ENCODE data around the gene VENTX.

The VENTX gene

DNA sequence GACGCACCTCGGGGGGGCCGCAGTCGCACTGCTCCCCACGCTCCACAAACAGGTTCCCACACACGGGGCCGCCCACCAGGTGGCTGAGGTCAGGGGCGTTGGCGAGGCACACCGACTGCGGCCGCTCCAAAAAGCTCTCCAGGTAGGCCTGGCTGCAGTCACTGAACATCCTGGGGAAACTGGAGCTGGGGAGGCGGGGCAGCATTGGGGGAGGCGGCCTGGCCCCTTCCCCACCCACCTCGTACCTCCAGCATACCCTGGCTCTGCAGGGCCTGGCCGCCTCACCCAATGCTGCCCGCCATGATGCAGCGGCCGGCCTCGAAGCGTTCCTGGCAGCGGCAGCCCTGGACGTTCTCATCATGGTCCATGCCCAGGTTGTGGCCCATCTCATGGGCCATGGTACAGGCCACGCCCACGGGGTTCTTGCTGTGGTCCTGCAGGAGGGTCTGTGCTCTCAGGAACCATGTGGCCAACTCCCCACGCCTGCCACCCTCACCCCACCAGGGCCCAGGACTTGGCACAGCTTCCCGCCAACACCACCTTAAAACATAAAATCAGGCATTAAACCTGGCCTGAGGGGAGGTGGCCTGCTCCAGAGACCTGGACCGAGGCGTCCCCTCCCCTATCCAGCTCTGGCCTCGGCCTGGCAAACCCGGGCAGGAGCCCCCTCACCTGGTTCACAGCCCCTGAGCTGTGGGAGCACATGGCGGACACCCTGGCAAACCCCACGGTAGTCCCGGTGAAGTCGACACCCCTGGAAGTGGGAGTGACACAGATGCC is 34.1 kb downstream of the VENTX start:
- no peak for DNase-seq (ENCODE audit: low read depth in 1 of 2, low spot score in 1 of 2)

DNA sequence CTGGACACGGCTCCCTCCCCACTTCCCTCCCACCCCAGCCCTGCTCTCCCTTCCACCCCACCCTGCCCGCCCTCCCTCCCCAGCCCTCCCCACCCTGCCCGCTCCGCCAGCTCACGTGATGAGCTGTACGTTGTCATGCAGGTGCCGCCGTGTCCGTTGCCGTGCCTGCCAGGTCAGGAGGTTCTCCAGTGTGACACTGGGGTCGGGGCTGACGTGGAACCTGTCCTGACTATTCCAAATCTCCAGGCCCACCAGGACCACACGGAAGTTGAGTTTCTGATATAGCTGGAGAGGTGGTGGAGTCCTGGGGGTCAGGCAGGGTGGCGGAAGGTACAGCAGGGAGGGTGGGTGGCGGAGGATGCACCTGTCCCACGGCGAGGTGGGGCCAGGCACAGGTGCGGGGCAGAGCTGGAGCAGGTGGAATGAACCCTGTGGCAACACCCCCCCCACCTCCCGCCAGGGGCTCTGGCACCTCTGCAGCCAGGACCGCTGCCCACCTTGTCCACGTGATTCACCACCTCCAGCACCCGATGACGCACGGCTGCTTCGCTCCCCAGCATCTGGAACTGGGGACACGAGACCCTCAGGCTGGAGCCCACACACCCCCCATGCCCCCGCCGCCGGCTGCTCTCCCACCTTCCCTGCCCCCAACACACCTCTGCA is 34.8 kb downstream of the VENTX start:
- no peak for DNase-seq (ENCODE audit: low read depth in 1 of 2, low spot score in 1 of 2)

GRCh38 chr10:133272964-133273420 is 35.3 kb downstream of the VENTX start:
- DNase-seq (ENCODE audit: low read depth in 1 of 2, low spot score in 1 of 2), result no peak

DNA sequence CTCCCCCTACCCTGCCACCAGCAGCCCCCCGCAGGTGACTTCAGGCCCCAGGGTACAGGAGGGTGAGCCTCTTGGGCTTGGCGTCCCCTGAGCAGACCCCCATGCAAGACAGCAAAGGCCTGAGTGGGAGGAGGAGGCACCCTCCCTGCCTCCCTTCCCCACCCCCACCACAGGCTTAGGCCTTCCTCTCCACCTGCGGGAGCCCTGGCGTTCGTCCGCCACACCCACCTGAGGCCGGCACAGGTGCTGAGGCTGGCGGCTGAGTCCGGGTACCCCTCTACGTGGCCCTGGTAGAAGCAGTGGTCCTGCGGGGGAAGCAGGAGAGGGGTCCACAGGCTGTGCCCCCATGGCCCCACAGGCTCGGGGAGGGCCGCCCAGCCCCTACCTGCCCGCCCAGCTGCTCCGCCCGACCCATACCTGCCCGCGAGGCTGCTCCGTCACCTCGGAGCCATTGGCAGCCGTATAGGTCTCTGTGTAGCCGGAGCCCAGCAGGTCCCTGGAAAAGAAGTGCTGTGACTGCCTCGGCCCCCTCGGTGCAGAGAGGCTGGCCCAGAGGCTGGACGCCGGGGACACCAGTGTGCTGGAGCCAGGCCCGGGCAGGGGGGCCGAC is 36.0 kb downstream of the VENTX start:
- DNase-seq (ENCODE audit: low read depth in 1 of 2, low spot score in 1 of 2), result no peak

DNA sequence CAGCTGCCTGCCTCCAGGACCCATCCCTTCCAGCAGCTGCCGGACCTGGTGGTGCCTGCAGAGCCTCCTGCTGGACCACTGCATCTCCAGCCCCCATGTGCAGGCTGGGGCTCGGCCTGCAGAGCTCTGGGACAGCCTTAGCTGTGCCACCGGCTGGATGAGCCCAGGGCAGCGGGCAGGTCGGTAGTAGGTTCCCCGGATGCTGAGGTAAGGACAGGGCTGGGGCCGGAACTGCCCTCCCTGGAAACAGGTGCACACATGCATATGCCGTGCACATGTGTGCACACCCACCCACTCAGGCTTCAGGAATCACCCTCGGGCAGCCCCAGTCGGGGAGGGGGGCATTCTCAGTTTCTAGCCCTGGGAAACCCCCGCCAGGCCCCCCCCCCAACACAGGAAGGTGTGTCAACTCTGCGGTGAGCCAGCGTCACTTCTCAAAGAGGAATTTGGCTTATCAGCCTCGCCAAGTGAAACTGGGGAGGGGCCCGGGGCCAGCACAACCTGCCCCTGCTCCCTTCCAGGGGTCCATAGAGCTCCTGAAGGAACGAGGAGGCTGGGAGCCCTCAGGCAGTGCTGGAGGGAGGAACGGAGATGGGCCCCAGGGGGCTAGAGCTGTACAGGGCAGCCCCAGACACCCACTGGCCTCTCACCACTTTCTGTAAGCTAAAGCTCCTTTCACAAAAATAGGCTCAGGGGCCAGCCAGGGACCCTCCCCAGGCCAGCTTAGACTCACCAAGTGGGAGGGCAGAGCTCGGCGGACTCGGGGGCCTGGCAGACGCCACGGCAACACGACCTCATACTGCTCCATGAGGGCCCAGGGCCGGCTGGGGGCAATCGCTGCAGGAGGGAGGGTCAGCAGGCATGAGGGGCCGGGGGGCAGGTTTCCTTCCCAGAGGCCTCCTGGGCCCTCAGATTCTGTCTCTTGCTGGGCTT is 37.4 kb downstream of the VENTX start:
- DNase-seq (ENCODE audit: low read depth in 1 of 2, low spot score in 1 of 2), result peak; percentile 72 to 84

DNA sequence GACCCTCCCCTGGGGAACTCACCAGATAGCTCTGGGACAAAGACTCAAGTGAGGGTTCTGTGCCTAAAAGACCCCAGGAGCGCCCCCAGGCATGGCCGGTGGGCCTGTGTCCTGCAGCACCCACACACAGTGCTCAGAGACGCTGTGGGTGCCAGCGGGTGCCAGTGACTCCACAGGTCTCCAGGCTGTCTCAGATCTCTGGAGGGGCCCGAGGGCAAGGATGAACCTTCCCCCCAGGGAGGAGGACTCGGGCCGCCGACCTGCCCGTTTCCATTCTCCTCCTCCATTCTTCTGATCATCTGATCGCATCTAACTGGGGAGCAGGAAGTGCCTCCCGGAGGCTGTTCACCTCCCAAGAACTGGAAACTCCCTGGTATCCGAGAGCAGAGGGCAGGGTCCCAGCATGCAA is 38.0 kb downstream of the VENTX start:
- DNase-seq (ENCODE audit: low read depth in 1 of 2, low spot score in 1 of 2), result no peak

GRCh38 chr10:133276100-133276434 is 38.4 kb downstream of the VENTX start:
- no peak for DNase-seq (ENCODE audit: low read depth in 1 of 2, low spot score in 1 of 2)

GRCh38 chr10:133276435-133277201 is 39.0 kb downstream of the VENTX start, which contains the start of gene ADAM8:
TSS of gene ADAM8 (minus strand) at chr10:133276868. CDS start at chr10:133276817, 51 bp downstream.
- DNase-seq (ENCODE audit: low read depth in 1 of 2, low spot score in 1 of 2), result peak in 1 of 2 donors; percentile 31

- no peak for DNase-seq (ENCODE audit: low read depth in 1 of 2, low spot score in 1 of 2)
Observed at GRCh38 chr10:133277277-133277992, 39.8 kb downstream of the VENTX start.

GRCh38 chr10:133277993-133278576 is 40.4 kb downstream of the VENTX start:
- no peak for DNase-seq (ENCODE audit: low read depth in 1 of 2, low spot score in 1 of 2)

- DNase-seq (ENCODE audit: low read depth in 1 of 2, low spot score in 1 of 2), result no peak
Observed at GRCh38 chr10:133278577-133279265, 41.1 kb downstream of the VENTX start.

DNA sequence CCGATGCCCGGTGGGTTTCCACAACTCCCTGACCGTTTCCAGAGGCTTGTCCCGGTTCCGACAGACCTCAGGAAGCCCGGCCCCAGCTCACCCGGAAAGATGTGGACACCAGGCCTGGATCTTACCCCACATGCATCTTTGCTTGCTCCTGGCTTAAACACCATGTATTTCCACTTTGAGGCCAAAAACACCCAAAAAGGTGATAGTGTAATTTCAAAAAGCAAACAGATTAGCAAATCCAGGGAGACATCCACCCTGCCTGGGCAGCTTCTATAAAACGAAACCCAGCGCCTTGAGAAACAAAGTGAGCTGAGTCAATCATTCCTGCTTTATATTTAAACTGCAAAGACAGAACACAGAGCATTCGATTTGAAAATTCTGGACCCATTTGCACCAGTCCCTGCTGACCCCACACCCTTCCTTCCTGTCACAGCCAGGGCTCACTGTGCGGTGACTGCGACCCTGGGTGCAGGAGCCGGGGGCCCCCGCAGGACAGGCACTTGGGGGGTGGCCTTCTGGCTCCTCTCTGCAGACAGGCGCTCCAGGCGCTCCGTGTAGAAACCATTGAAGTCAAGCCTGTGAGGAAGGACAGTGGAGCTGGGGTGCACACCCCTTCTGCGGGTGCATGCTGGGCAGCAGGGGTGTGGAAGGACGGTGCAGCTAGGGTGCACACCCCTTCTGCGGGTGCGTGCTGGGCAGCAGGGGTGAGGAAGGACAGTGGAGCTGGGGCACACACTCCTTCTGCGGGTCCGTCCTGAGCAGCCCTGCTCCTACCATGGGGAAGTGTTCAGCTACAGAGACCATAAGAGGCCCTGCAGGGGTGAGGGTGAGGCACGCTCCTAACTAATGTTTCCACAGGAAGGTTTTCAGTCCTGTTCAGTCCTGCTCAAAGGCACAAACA is 41.9 kb downstream of the VENTX start:
- no peak for DNase-seq (ENCODE audit: low read depth in 1 of 2, low spot score in 1 of 2)

DNA sequence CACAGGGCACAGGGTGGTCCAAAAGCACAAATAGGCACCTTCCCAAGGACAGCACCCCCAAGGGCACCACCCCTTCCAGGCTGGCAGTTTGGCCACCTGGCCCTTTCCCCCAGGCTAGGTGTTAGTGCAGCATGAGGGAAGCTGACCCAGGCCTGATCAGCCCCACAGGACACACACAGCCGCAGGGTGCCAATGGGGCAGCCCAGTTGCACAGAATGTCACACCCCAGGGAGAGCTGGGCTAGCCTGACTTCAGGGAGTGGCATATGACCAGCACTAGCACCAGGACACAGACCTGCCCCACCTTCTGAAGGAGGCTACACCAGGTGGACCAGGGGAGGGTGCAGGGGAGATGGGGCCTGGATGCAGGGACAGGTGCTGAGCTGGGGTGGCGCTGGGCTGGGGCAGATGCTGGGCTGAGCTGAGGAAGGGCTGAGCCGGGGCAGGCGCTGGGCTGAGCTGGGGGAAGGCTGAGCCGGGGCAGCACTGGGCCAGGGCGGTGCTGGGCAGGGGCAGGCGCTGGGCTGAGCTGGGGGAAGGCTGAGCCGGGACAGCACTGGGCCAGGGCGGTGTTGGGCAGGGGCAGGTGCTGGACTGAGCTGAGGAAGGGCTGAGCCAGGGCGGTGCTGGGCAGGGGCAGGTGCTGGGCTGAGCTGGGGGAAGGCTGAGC is 42.9 kb downstream of the VENTX start:
- no peak for DNase-seq (ENCODE audit: low read depth in 1 of 2, low spot score in 1 of 2)

DNA sequence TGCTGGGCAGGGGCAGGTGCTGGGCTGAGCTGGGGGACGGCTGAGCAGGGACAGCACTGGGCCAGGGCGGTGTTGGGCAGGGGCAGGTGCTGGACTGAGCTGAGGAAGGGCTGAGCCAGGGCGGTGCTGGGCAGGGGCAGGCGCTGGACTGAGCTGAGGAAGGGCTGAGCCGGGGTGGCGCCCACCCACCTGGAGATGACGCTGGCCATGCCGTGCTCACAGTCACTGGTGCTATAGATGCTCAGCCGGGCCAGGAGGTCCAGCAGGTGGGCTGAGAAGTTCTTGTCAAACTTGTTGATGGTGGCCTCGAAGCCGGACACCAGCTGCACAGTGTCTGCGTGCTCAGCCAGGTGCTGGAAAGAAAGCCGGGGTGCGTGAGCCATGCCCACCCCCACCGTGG is 43.4 kb downstream of the VENTX start:
- no peak for DNase-seq (ENCODE audit: low read depth in 1 of 2, low spot score in 1 of 2)

DNA sequence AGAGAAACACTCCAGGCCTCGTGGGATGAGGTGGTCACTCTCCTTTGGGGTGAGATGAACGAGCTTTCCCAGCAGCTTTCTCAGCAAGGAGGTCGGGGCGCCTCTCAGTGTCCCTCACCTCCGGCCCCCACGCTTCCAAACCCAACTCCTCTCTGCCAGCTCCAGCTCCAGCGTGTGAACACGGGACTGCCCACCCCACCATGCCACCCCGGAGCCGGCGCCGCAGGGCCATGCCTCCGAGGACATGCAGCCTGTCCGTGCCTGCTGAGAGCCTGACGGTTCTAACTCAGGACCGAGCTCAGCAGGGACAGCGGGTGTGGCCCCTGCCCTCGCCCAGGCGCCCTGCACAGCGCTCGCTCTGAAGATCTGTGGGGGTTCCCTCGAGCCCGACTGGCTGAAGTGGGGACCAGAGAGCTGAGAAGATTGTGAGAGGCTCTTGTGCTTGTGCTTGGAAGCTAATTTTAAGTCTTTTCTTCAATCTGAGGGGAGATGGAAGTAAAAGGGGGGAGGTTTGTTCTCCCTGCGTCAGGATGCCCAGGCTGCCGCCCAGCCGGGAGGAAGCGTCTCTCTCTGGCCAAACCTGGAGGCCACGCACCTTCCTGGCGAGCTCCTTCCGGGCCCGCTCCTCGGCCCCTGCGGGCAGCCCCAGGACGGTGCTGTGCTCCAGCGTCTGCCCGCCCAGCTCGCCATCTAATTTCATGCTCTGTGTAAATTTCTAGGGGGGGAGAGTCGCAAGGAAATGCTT is 44.1 kb downstream of the VENTX start:
- no peak for DNase-seq (ENCODE audit: low read depth in 1 of 2, low spot score in 1 of 2)

- DNase-seq (ENCODE audit: low read depth in 1 of 2, low spot score in 1 of 2), result no peak
Observed at GRCh38 chr10:133282846-133283390, 45.3 kb downstream of the VENTX start.

All from activated CD4-positive, alpha-beta T cell treated with anti-CD3 and anti-CD28 coated beads, Interleukin-2, amount 50 U/mL, for 24 hours (primary cell).